Caki2 (cell line): ENCODE measurements around the gene PROX1. TPM values are rescaled to one million over a fixed set of nuclear protein-coding genes. Genes with fewer than 3 reads are reported as not detected.

Source experiments
- DNase-seq: peaks from one replicate; pipeline ENCODE4 v3.0.0-alpha.2; 2015; ENCODE audit warnings: low read depth
- in situ Hi-C: cut with HindIII; loops from 2 replicates; pipeline ENCODE4 v1.10.0; 2016; ENCODE audit warnings: low sequenced_read_pairs, low pct_unique_long_range_greater_than_20kb, mixed read lengths
- total RNA-seq: library from RNA; depleted of rRNA; stranded (reverse); fragments of >200 nt; shearing (Covaris generic); gene quantifications from 2 replicates; pipeline ENCODE4 v1.2.3, GENCODE V29; 2014; ENCODE audit warnings: low replicate concordance

Gene PROX1
- total RNA-seq, 1 experiment from 2014 or later = not detected

GRCh38 chr1:214012418-214012817 is 24.6 kb downstream of the PROX1 start:
- no peak for DNase-seq
- in situ Hi-C loops = no loop called here

GRCh38 chr1:214013614-214014377 is 26.0 kb downstream of the PROX1 start:
- no peak for DNase-seq
- in situ Hi-C loops = no loop called here

- DNase-seq = no peak
- in situ Hi-C loops = no loop called here
Measured at GRCh38 chr1:214014730-214015129, 27.0 kb downstream of the PROX1 start.

GRCh38 chr1:214017191-214017982 is 29.6 kb downstream of the PROX1 start:
- in situ Hi-C loops = no loop called here
- no peak for DNase-seq

GRCh38 chr1:214018386-214019268 is 30.9 kb downstream of the PROX1 start:
- no peak for DNase-seq
- in situ Hi-C loops = no loop called here

- DNase-seq = no peak
- in situ Hi-C loops = no loop called here
Measured at GRCh38 chr1:214019499-214019898, 31.7 kb downstream of the PROX1 start.

- in situ Hi-C loops = no loop called here
- no peak for DNase-seq
Measured at GRCh38 chr1:214021321-214021720, 33.5 kb downstream of the PROX1 start.

- in situ Hi-C loops = no loop called here
- DNase-seq = no peak
Measured at GRCh38 chr1:214022229-214022791, 34.5 kb downstream of the PROX1 start.

- in situ Hi-C loops = no loop called here
- no peak for DNase-seq
Measured at GRCh38 chr1:214022810-214023425, 35.1 kb downstream of the PROX1 start.

- DNase-seq = no peak
- in situ Hi-C loops = no loop called here
Measured at GRCh38 chr1:214026985-214027384, 39.2 kb downstream of the PROX1 start.

GRCh38 chr1:214027498-214027897 is 39.7 kb downstream of the PROX1 start:
- in situ Hi-C loops = no loop called here

GRCh38 chr1:214028095-214028494 is 40.3 kb downstream of the PROX1 start:
- in situ Hi-C loops = no loop called here
- DNase-seq = no peak

More at GRCh38 chr1:214027498-214027897, 39.7 kb downstream of the PROX1 start:
- DNase-seq = no peak

GRCh38 chr1:214028649-214029406 is 41.1 kb downstream of the PROX1 start:
- in situ Hi-C loops = no loop called here
- DNase-seq = no peak

GRCh38 chr1:214029796-214030195 is 42.0 kb downstream of the PROX1 start:
- in situ Hi-C loops = no loop called here
- DNase-seq = no peak

- DNase-seq = no peak
- in situ Hi-C loops = no loop called here
Measured at GRCh38 chr1:214031267-214031650, 43.5 kb downstream of the PROX1 start.

GRCh38 chr1:214037468-214037867 is 49.7 kb downstream of the PROX1 start:
- DNase-seq = no peak
- in situ Hi-C loops = no loop called here

- in situ Hi-C loops = no loop called here
- DNase-seq = no peak
Measured at GRCh38 chr1:214039394-214040018, 51.7 kb downstream of the PROX1 start.
